Activated naive CD8-positive, alpha-beta T cell (primary cell): ENCODE measurements around the gene GUK1.

Experiments used
- H3K27ac Mint-ChIP-seq: one replicate; pipeline ENCODE4 v1.8.0; 2021; ENCODE audit warnings: mixed read lengths
- H3K27me3 Mint-ChIP-seq: one replicate; pipeline ENCODE4 v1.8.0; 2021; ENCODE audit warnings: mixed read lengths
- H3K36me3 Mint-ChIP-seq: one replicate; pipeline ENCODE4 v1.8.0; 2021; ENCODE audit warnings: mixed read lengths
- H3K4me1 Mint-ChIP-seq: one replicate; pipeline ENCODE4 v1.8.0; 2021; ENCODE audit warnings: low read depth, mixed read lengths
- H3K4me3 Mint-ChIP-seq: one replicate; pipeline ENCODE4 v1.8.0; 2021; ENCODE audit warnings: mild to moderate bottlenecking, mixed read lengths
- H3K9me3 Mint-ChIP-seq: one replicate; pipeline ENCODE4 v1.8.0; 2021; ENCODE audit warnings: low read depth, mixed read lengths

Gene GUK1

GRCh38 chr1:228197555-228198147, 57.6 kb downstream of the GUK1 start:
- H3K4me3 Mint-ChIP-seq = no peak overlapping the region
- H3K36me3 Mint-ChIP-seq = peaks cover 29% of the 10 kb centered on the region
- no peak overlapping the region for H3K27ac Mint-ChIP-seq
- H3K4me1 Mint-ChIP-seq = no peaks in the 10 kb centered on the region
- peaks cover 3% of the 10 kb centered on the region for H3K27me3 Mint-ChIP-seq
- H3K9me3 Mint-ChIP-seq = peaks cover 10% of the 10 kb centered on the region
